Karpas-422 (cell line): ENCODE data around the gene LGALS7. TPM values are rescaled to one million over a fixed set of nuclear protein-coding genes. Genes with fewer than 3 reads are reported as not detected.
A peak's percentile ranks its signal among the peaks of the same experiment; 100 is the strongest.
"Not testable (repeated sequence)": the region's sequence is repeated elsewhere in the genome, so short reads cannot be mapped to it uniquely, and the experiment has no call there.

Experiments used
- DNase-seq: peaks from one replicate; pipeline ENCODE4 v3.0.0-alpha.2; 2015
- H2AFZ ChIP-seq: fragments of 200-600 bp; sonication (generic); 2 replicates; pipeline ENCODE4 v1.6.1; 2014; ENCODE audit warnings: antibody characterized with exemption, low read length, mixed read lengths
- H3K27ac ChIP-seq: fragments of 200-600 bp; sonication (generic); 2 replicates; pipeline ENCODE4 v1.5.1; 2014; ENCODE audit warnings: mild to moderate bottlenecking, low read length, moderate library complexity
- H3K27me3 ChIP-seq: fragments of 200-600 bp; sonication (generic); 2 replicates; pipeline ENCODE4 v1.6.1; 2014; ENCODE audit warnings: low read length, mixed read lengths
- H3K36me3 ChIP-seq: fragments of 200-600 bp; sonication (generic); 2 replicates; pipeline ENCODE4 v1.6.1; 2014; ENCODE audit warnings: low read length, mixed read lengths; ENCODE audit not compliant: insufficient read depth
- H3K4me1 ChIP-seq: fragments of 200-600 bp; sonication (generic); 2 replicates; pipeline ENCODE4 v1.6.1; 2014; ENCODE audit warnings: mild to moderate bottlenecking, low read length, mixed read lengths
- H3K4me2 ChIP-seq: fragments of 200-600 bp; sonication (generic); 2 replicates; pipeline ENCODE4 v1.6.1; 2014; ENCODE audit warnings: low read length, low read depth, mild to moderate bottlenecking; ENCODE audit not compliant: poor library complexity, severe bottlenecking
- H3K4me3 ChIP-seq: fragments of 200-600 bp; sonication (generic); 2 replicates; pipeline ENCODE4 v1.5.1; 2014; ENCODE audit warnings: mild to moderate bottlenecking, antibody characterized with exemption, low read length, mixed read lengths
- H3K79me2 ChIP-seq: fragments of 200-600 bp; sonication (generic); 2 replicates; pipeline ENCODE4 v1.6.1; 2014; ENCODE audit warnings: mild to moderate bottlenecking, low read length, mixed read lengths
- H3K9ac ChIP-seq: fragments of 200-600 bp; sonication (generic); 2 replicates; pipeline ENCODE4 v1.6.0; 2014; ENCODE audit warnings: low read length
- H3K9me2 ChIP-seq: fragments of 200-600 bp; sonication (generic), shearing (Covaris generic); replicated peaks from 2 replicates; pipeline ENCODE4 v1.6.0; 2014; ENCODE audit warnings: mild to moderate bottlenecking, low read length, moderate library complexity; ENCODE audit not compliant: insufficient read depth
- H3K9me3 ChIP-seq: fragments of 300-700, 200-600 bp; sonication (generic); 2 replicates; pipeline ENCODE4 v1.6.1; 2014; ENCODE audit warnings: low read length, mixed read lengths
- H4K20me1 ChIP-seq: fragments of 200-600 bp; sonication (generic); 2 replicates; pipeline ENCODE4 v1.6.1; 2014; ENCODE audit warnings: mild to moderate bottlenecking, antibody characterized with exemption, low read length, low read depth; ENCODE audit not compliant: insufficient read depth
- total RNA-seq: library from RNA; depleted of rRNA; stranded (reverse); fragments of >200 nt; shearing (Covaris generic); gene quantifications from 2 replicates; pipeline ENCODE4 v1.2.3, GENCODE V29; 2014; ENCODE audit warnings: low replicate concordance

Gene LGALS7
- total RNA-seq, 1 experiment from 2014 or later: not detected

- H3K9me3 ChIP-seq: no peaks in the 10 kb centered on the region
- H2AFZ ChIP-seq: no peak overlapping the region
- no peaks in the 10 kb centered on the region for H3K36me3 ChIP-seq
- no peaks in the 10 kb centered on the region for H3K4me1 ChIP-seq
- no peaks in the 10 kb centered on the region for H3K27me3 ChIP-seq
- H3K4me2 ChIP-seq: no peak overlapping the region
- H3K9me2 ChIP-seq: no peaks in the 10 kb centered on the region
- H3K9ac ChIP-seq: no peak overlapping the region
- H3K27ac ChIP-seq: no peak overlapping the region
- no peak overlapping the region for H3K4me3 ChIP-seq
- no peaks in the 10 kb centered on the region for H4K20me1 ChIP-seq
- peak; percentile 5 for DNase-seq
- H3K79me2 ChIP-seq: no peaks in the 10 kb centered on the region
These were observed 11.9 kb upstream of the LGALS7 start for GRCh38 chr19:38785187-38785699.

GRCh38 chr19:38784224-38784623, 10.9 kb upstream of the LGALS7 start:
- no peaks in the 10 kb centered on the region for H3K9me3 ChIP-seq
- H3K79me2 ChIP-seq: no peaks in the 10 kb centered on the region
- no peak overlapping the region for H3K4me3 ChIP-seq
- peak; percentile 31 for DNase-seq
- H3K4me1 ChIP-seq: no peaks in the 10 kb centered on the region
- H3K4me2 ChIP-seq: no peak overlapping the region
- no peaks in the 10 kb centered on the region for H3K9me2 ChIP-seq
- no peaks in the 10 kb centered on the region for H4K20me1 ChIP-seq
- H3K9ac ChIP-seq: no peak overlapping the region
- H3K27ac ChIP-seq: no peak overlapping the region
- no peaks in the 10 kb centered on the region for H3K36me3 ChIP-seq
- no peaks in the 10 kb centered on the region for H3K27me3 ChIP-seq
- no peak overlapping the region for H2AFZ ChIP-seq

- H3K79me2 ChIP-seq, H3K9me3 ChIP-seq, H4K20me1 ChIP-seq, H3K4me2 ChIP-seq, H3K27ac ChIP-seq, H3K4me3 ChIP-seq, H3K9ac ChIP-seq, H3K9me2 ChIP-seq, H3K4me1 ChIP-seq, H3K36me3 ChIP-seq, H3K27me3 ChIP-seq, H2AFZ ChIP-seq: not testable (repeated sequence)
- peak; percentile 33 for DNase-seq
These were observed 8.9 kb upstream of the LGALS7 start for GRCh38 chr19:38782212-38782611.

DNA sequence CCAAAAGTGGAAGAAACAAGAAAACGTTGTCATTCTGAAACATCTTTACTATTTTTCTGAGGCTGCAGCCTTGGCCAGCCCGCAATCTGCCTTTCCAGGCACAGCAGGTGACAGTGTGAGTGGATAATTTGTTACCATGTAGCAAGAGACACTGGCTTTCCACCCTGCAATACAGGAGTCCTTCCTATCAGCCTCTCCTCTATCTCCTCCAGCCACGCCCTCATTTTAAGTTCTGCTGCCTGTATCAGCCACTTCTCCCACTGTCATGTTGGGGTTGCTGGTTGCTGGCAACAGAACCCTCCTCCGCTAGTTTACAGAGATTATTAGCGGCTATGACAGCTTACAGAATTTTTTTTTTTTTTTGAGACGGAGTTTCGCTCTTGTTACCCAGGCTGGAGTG, 7.7 kb upstream of the LGALS7 start:
- Histone ChIP-seq H3K4me3 (no peak overlapping the region), H3K9ac (no peak overlapping the region), H2AFZ (no peak overlapping the region), H3K4me1 (no peaks in the 10 kb centered on the region), H3K27ac (no peak overlapping the region), H3K36me3 (no peaks in the 10 kb centered on the region), H3K79me2 (no peaks in the 10 kb centered on the region), H3K4me2 (no peak overlapping the region), H3K9me3 (no peaks in the 10 kb centered on the region), H3K27me3 (no peaks in the 10 kb centered on the region), H3K9me2 (no peaks in the 10 kb centered on the region), H4K20me1 (no peaks in the 10 kb centered on the region)
- DNase-seq: peak; percentile 38

DNA sequence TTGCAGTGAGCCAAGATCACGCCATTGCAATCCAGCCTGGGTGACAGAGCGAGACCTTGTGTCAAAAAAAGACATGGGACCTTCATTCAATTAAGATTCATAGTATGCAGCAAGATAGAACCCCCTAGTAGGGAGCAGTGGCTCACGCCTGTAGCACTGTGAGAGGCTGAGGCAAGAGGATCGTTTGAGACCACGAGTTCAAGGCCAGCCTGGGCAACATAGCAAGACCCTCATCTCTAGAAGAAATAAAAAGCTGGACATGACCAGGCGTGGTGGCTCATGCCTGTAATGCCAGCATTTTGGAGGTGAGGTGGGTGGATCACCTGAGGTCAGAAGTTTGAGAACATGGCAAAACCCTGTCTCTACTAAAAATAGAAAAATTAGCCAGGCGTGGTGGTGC, 7.1 kb upstream of the LGALS7 start:
- Histone ChIP-seq H3K9ac (no peak overlapping the region), H4K20me1 (no peaks in the 10 kb centered on the region), H2AFZ (no peak overlapping the region), H3K9me2 (no peaks in the 10 kb centered on the region), H3K27ac (no peak overlapping the region), H3K4me3 (no peak overlapping the region), H3K9me3 (no peaks in the 10 kb centered on the region), H3K27me3 (no peaks in the 10 kb centered on the region), H3K36me3 (no peaks in the 10 kb centered on the region), H3K4me1 (no peaks in the 10 kb centered on the region), H3K4me2 (no peak overlapping the region), H3K79me2 (no peaks in the 10 kb centered on the region)
- no peak for DNase-seq

DNA sequence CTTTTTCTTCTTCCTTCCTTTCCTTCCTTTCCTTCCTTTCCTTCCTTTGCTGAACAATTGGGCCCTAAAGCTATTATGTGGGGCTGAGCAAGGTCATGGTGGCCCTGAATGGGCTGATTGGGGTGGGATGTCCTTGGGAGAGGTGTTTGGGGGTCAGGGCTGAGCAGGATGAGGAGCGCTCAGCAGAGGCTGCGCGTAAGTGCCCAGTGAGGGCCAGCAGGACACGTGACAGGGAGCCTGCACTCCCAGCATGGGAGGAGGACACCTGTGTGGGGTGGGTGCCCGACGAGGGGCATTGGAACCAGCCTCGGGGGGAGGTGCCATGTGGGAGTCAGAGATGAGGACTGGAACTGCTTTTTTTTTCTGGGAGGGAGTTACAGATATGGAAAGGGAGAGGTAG, 5.4 kb upstream of the LGALS7 start:
- no peak overlapping the region for H3K9ac ChIP-seq
- no peak overlapping the region for H3K4me2 ChIP-seq
- H4K20me1 ChIP-seq: no peaks in the 10 kb centered on the region
- no peak overlapping the region for H3K4me3 ChIP-seq
- H2AFZ ChIP-seq: no peak overlapping the region
- no peaks in the 10 kb centered on the region for H3K27me3 ChIP-seq
- no peaks in the 10 kb centered on the region for H3K36me3 ChIP-seq
- no peaks in the 10 kb centered on the region for H3K9me3 ChIP-seq
- no peaks in the 10 kb centered on the region for H3K4me1 ChIP-seq
- H3K27ac ChIP-seq: no peak overlapping the region
- no peaks in the 10 kb centered on the region for H3K9me2 ChIP-seq
- peak; percentile 26 for DNase-seq
- H3K79me2 ChIP-seq: no peaks in the 10 kb centered on the region

GRCh38 chr19:38774181-38774950, 1.0 kb upstream of the LGALS7 start:
- Histone ChIP-seq H2AFZ (no peak overlapping the region), H3K4me1 (no peaks in the 10 kb centered on the region), H3K4me3 (no peak overlapping the region), H3K79me2 (no peaks in the 10 kb centered on the region), H3K9me2 (no peaks in the 10 kb centered on the region), H3K36me3 (no peaks in the 10 kb centered on the region), H3K27me3 (no peaks in the 10 kb centered on the region), H3K4me2 (no peak overlapping the region), H4K20me1 (no peaks in the 10 kb centered on the region), H3K9me3 (no peaks in the 10 kb centered on the region), H3K9ac (no peak overlapping the region), H3K27ac (no peak overlapping the region)
- DNase-seq: no peak

GRCh38 chr19:38771569-38771968, 1.7 kb downstream of the LGALS7 start:
- not testable (repeated sequence) for H3K27ac ChIP-seq, H3K36me3 ChIP-seq, H3K27me3 ChIP-seq, H4K20me1 ChIP-seq, H3K9me2 ChIP-seq, H3K4me2 ChIP-seq, H3K79me2 ChIP-seq, H2AFZ ChIP-seq, DNase-seq, H3K9ac ChIP-seq, H3K4me3 ChIP-seq, H3K9me3 ChIP-seq, H3K4me1 ChIP-seq
